Measurements from ENCODE around the gene ACTG1. TPM values are rescaled to one million over a fixed set of nuclear protein-coding genes. Genes with fewer than 3 reads are reported as not detected.

Gene ACTG1
- total and polyA plus RNA-seq, 7 experiments from 2014 or later = 971 to 4,639 (median 1,185) TPM

DNA sequence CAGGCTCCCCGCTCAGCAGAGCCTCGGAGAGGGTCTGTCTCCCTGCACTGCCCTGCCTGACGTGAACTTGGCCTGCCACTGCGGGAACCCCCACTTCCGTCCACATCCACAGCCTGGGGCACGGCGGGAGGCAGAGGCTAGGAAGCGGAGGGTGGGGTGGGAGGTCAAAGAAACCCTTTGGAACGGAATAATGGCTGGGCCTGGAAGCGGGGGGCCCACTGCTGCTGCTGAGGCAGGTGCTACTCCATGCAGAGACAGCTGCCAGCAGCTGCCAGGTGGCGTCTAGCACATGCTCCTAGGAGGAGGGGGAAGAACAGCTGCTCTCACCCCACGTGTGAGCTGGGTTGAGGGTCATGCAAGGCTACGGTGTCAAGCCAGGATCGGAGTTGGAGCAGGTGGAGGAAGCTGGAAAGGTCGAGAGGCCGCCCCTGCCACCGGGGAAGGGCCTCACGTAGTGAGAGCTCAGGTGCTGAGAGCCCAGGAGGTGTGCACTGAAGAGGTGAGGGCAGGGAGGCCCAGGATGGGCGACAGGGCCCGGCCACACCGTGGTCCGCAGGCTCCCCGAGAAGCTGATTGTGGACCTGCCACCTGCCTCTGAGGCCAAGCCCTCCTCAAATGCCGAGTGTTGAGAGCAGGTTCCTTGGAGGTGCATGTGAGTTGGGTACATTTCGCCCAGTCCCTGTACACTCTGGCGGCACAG is 25.4 kb upstream of the ACTG1 start:
- intact Hi-C loops (cut with micrococcal nuclease) = no loop called here
- Mint-ChIP-seq H3K36me3 (peaks cover 0 to 12% (median 3%) of the 10 kb centered on the region in 5 donors), H3K4me1 (peaks cover 0 to 6% (median 0%) of the 10 kb centered on the region in 7 donors), H3K27ac (peak overlapping the region in 1 of 9 donors; percentile 46), H3K27me3 (peaks cover 0 to 34% (median 14%) of the 10 kb centered on the region in 5 donors), H3K4me3 (no peak overlapping the region), H3K9me3 (no peaks in the 10 kb centered on the region)
- no peak overlapping the region for H3K4me3 ChIP-seq (ENCODE audit: low read length)
- DNase-seq (no peak), ATAC-seq (no peak)
- no peaks in the 10 kb centered on the region for H3K9me3 ChIP-seq (ENCODE audit: control insufficient read depth in 2 of 3, low read length in 3 of 3)
- CTCF ChIA-PET = no interaction called here
- H3K4me1 ChIP-seq (ENCODE audit: control insufficient read depth in 2 of 2, insufficient read depth in 2 of 2, low read length in 2 of 2) = no peaks in the 10 kb centered on the region
- H3K27ac ChIP-seq (ENCODE audit: low read depth, low read length) = no peak overlapping the region
- POLR2A ChIA-PET = interaction anchor here (0.8 kb wide), 1 partner anchor 19 kb away, joined by 3 read pairs; no protein-coding TSS in a partner anchor
- peaks cover 0 to 4% of the 10 kb centered on the region in 2 donors for H3K27me3 ChIP-seq (ENCODE audit: control insufficient read depth in 2 of 2, insufficient read depth in 2 of 2, low read length in 2 of 2)
- peaks cover 0 to 38% (median 0%) of the 10 kb centered on the region in 3 experiments for H3K36me3 ChIP-seq (ENCODE audit: control insufficient read depth in 2 of 3, insufficient read depth in 3 of 3, low read length in 3 of 3)

DNA sequence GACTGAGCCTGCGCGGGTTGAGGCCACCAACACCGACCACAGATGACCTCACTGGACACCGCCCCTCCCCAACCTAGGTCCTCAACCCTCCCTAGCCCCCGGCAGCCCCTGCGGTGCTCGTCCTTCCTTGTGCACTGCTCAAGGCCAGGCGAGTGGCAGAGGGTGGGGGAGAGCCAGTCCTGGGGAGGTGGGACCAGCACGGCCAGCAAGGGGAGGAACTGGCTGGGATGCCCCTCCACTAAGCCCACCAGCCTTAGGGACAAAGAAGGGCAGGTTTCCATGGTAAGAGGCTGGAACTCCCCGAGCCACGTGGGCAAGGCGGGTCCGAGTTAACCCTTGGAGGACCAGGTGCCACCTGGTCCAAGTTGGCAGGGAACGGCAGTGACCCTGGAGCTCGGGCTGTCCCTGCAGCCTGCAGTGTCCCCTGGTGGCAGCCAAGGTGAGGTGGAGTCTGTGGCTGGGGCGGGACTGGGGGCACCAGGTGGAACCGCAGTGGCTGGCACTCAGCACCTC is 24.8 kb upstream of the ACTG1 start:
- ChIA-PET CTCF (no interaction called here), POLR2A (interaction anchor here (0.5 to 1.4 kb wide), 2 partner anchors 12 to 318 kb away, joined by 3 to 5 read pairs; no protein-coding TSS in a partner anchor)
- Histone ChIP-seq H3K27ac (ENCODE audit: low read depth, low read length) (no peak overlapping the region), H3K27me3 (ENCODE audit: control insufficient read depth in 2 of 2, insufficient read depth in 2 of 2, low read length in 2 of 2) (peaks cover 0 to 4% of the 10 kb centered on the region in 2 donors), H3K4me3 (ENCODE audit: low read length) (no peak overlapping the region), H3K4me1 (ENCODE audit: control insufficient read depth in 2 of 2, insufficient read depth in 2 of 2, low read length in 2 of 2) (no peaks in the 10 kb centered on the region), H3K36me3 (ENCODE audit: control insufficient read depth in 2 of 3, insufficient read depth in 3 of 3, low read length in 3 of 3) (peaks cover 0 to 32% (median 0%) of the 10 kb centered on the region in 3 experiments), H3K9me3 (ENCODE audit: control insufficient read depth in 2 of 3, low read length in 3 of 3) (no peaks in the 10 kb centered on the region)
- peak; percentile 66 for ATAC-seq
- intact Hi-C loops (cut with micrococcal nuclease) = no loop called here
- Mint-ChIP-seq H3K27ac (no peak overlapping the region), H3K36me3 (peaks cover 0 to 12% (median 3%) of the 10 kb centered on the region in 5 donors), H3K4me3 (no peak overlapping the region), H3K9me3 (no peaks in the 10 kb centered on the region), H3K27me3 (peaks cover 0 to 34% (median 14%) of the 10 kb centered on the region in 5 donors), H3K4me1 (peaks cover 0 to 6% (median 0%) of the 10 kb centered on the region in 7 donors)
- DNase-seq = peak in 4 of 9 donors; percentile 18 to 49 (median 30)

DNA sequence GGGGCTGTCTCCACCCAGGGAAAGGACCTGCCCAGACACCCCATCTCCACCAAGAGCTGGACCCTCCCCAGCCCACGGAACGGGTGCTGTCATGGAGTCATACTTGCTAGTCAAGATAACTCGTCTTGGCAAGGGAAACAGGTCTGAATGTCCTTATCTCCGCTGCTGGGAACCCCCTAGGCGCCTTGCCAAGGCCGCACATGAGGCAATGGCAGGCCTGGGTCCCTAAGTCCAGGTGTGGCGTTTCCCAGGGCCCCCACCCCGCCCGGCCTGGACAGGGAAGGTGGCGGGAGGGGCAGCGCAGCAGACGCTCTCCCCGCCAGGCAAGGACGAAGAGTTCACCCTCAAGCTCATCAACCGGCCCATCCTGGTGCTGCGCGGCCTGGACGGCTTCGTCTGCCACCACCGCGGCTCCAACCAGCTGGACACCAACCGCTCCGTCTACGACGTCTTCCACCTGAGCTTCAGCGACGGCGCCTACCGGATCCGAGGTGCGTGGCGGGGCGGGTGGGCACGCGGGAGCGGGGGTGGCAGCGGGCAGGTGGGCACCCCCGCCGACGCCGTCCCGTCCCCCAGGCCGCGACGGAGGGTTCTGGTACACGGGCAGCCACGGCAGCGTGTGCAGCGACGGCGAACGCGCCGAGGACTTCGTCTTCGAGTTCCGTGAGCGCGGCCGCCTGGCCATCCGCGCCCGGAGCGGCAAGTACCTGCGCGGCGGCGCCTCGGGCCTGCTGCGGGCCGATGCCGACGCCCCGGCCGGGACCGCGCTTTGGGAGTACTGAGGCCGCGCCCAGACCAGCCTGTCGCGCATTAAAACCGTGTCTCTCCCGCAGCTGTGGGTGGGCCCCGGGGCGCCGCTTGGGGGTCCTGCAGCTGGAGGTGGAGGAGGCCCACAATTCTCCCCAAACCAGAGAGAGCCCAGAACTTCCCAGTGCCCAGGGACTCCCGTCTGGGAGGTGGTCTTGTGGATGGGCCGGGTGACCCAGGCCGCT is 24.0 kb upstream of the ACTG1 start:
- Mint-ChIP-seq H3K4me1 (peaks cover 0 to 6% (median 0%) of the 10 kb centered on the region in 7 donors), H3K27ac (no peak overlapping the region), H3K27me3 (peaks cover 0 to 34% (median 14%) of the 10 kb centered on the region in 5 donors), H3K9me3 (no peaks in the 10 kb centered on the region), H3K36me3 (peaks cover 0 to 10% (median 3%) of the 10 kb centered on the region in 5 donors), H3K4me3 (no peak overlapping the region)
- Histone ChIP-seq H3K4me1 (ENCODE audit: control insufficient read depth in 2 of 2, insufficient read depth in 2 of 2, low read length in 2 of 2) (no peaks in the 10 kb centered on the region), H3K9me3 (ENCODE audit: control insufficient read depth in 2 of 3, low read length in 3 of 3) (no peaks in the 10 kb centered on the region), H3K36me3 (ENCODE audit: control insufficient read depth in 2 of 3, insufficient read depth in 3 of 3, low read length in 3 of 3) (peaks cover 0 to 28% (median 0%) of the 10 kb centered on the region in 3 experiments), H3K27ac (ENCODE audit: low read depth, low read length) (no peak overlapping the region), H3K4me3 (ENCODE audit: low read length) (no peak overlapping the region), H3K27me3 (ENCODE audit: control insufficient read depth in 2 of 2, insufficient read depth in 2 of 2, low read length in 2 of 2) (peaks cover 0 to 4% of the 10 kb centered on the region in 2 donors)
- ChIA-PET POLR2A (interaction anchor here (0.5 to 1.4 kb wide), 3 partner anchors 13 to 319 kb away, joined by 3 to 5 read pairs (median 3); no protein-coding TSS in a partner anchor), CTCF (no interaction called here)
- intact Hi-C loops (cut with micrococcal nuclease) = no loop called here
- no peak for ATAC-seq
- DNase-seq = no peak

DNA sequence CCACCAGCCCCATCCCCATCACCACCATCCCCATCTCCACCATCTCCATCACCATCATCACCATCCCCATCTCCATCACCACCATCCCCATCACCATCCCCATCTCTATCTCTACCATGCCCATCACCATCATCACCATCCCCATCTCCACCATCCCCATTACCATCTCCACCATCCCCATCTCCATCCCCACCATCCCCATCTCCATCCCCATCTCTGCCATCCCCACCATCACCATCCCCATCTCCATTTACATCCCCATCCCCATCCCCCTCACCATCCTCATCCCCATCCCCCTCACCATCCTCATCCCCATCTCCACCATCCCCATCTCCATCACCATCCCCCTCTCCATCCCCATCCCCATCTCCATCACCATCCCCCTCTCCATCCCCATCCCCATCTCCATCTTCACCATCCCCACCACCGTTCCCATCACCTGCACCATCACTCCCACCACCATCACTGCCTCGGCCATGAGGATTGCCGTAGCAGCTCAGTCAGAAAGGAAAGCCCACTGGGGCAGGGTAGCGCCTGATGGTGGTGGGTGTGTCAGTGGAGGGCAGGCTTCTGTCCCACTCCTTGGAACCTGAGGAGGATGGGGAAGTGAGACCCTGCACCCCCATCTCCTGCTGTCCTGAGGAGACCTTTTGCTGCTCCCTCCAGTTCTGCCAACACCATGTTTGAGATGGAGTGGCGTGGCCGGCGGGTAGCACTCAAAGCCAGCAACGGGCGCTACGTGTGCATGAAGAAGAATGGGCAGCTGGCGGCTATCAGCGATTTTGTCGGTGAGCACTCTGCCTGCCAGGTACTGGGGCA is 23.1 kb upstream of the ACTG1 start:
- no peak overlapping the region for H3K4me3 Mint-ChIP-seq
- ChIA-PET POLR2A (no interaction called here), CTCF (no interaction called here)
- H3K4me1 Mint-ChIP-seq = peaks cover 0 to 6% (median 0%) of the 10 kb centered on the region in 7 donors
- Histone ChIP-seq H3K9me3 (ENCODE audit: control insufficient read depth in 2 of 3, low read length in 3 of 3) (no peaks in the 10 kb centered on the region), H3K27ac (ENCODE audit: low read depth, low read length) (no peak overlapping the region), H3K4me1 (ENCODE audit: control insufficient read depth in 2 of 2, insufficient read depth in 2 of 2, low read length in 2 of 2) (no peaks in the 10 kb centered on the region), H3K36me3 (ENCODE audit: control insufficient read depth in 2 of 3, insufficient read depth in 3 of 3, low read length in 3 of 3) (peaks cover 0 to 19% (median 0%) of the 10 kb centered on the region in 3 experiments), H3K4me3 (ENCODE audit: low read length) (no peak overlapping the region), H3K27me3 (ENCODE audit: control insufficient read depth in 2 of 2, insufficient read depth in 2 of 2, low read length in 2 of 2) (peaks cover 0 to 4% of the 10 kb centered on the region in 2 donors)
- H3K27ac Mint-ChIP-seq = peak overlapping the region in 1 of 9 donors; percentile 59
- intact Hi-C loops (cut with micrococcal nuclease) = no loop called here
- peaks cover 0 to 34% (median 14%) of the 10 kb centered on the region in 5 donors for H3K27me3 Mint-ChIP-seq
- H3K9me3 Mint-ChIP-seq = no peaks in the 10 kb centered on the region
- no peak for ATAC-seq
- DNase-seq = no peak
- peaks cover 0 to 7% (median 3%) of the 10 kb centered on the region in 5 donors for H3K36me3 Mint-ChIP-seq

DNA sequence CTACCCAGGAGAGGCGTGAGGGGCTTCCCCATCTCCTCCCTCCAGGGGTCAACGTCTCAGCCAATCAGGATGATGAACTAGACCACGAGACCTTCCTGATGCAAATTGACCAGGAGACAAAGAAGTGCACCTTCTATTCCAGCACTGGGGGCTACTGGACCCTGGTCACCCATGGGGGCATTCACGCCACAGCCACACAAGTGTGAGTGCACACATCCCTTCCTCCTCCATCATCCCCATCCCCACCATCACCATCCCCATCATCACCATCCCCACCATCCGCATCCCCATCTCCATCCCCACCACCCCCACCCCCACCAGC is 22.4 kb upstream of the ACTG1 start:
- Histone ChIP-seq H3K27me3 (ENCODE audit: control insufficient read depth in 2 of 2, insufficient read depth in 2 of 2, low read length in 2 of 2) (peaks cover 0 to 4% of the 10 kb centered on the region in 2 donors), H3K9me3 (ENCODE audit: control insufficient read depth in 2 of 3, low read length in 3 of 3) (no peaks in the 10 kb centered on the region), H3K36me3 (ENCODE audit: control insufficient read depth in 2 of 3, insufficient read depth in 3 of 3, low read length in 3 of 3) (peaks cover 0 to 11% (median 0%) of the 10 kb centered on the region in 3 experiments), H3K27ac (ENCODE audit: low read depth, low read length) (no peak overlapping the region), H3K4me3 (ENCODE audit: low read length) (no peak overlapping the region), H3K4me1 (ENCODE audit: control insufficient read depth in 2 of 2, insufficient read depth in 2 of 2, low read length in 2 of 2) (no peaks in the 10 kb centered on the region)
- ATAC-seq (no peak), DNase-seq (no peak)
- Mint-ChIP-seq H3K27me3 (peaks cover 0 to 34% (median 14%) of the 10 kb centered on the region in 5 donors), H3K9me3 (no peaks in the 10 kb centered on the region), H3K4me3 (no peak overlapping the region), H3K36me3 (peaks cover 0 to 7% (median 3%) of the 10 kb centered on the region in 5 donors), H3K4me1 (peaks cover 0 to 6% (median 0%) of the 10 kb centered on the region in 7 donors), H3K27ac (no peak overlapping the region)
- ChIA-PET CTCF (no interaction called here), POLR2A (no interaction called here)
- intact Hi-C loops (cut with micrococcal nuclease) = no loop called here

Measured in naive thymus-derived CD4-positive, alpha-beta T cell (primary cell).